ENCODE measurements around the gene RIC8A. TPM values are rescaled to one million over a fixed set of nuclear protein-coding genes. Genes with fewer than 3 reads are reported as not detected.

Gene RIC8A
- polyA plus RNA-seq, 1 donor from 2014 or later: 128 TPM

- Histone ChIP-seq H3K4me3 (ENCODE audit: low read length) (no peak overlapping the region), H3K9me3 (ENCODE audit: low read length) (no peaks in the 10 kb centered on the region), H4K20me1 (ENCODE audit: insufficient read depth) (no peaks in the 10 kb centered on the region), H3K27ac (ENCODE audit: low read length) (no peak overlapping the region), H3K27me3 (ENCODE audit: insufficient read depth, low read depth, low read length) (no peaks in the 10 kb centered on the region), H3K79me2 (replicated peaks; ENCODE audit: insufficient read depth, low read length) (no peaks in the 10 kb centered on the region), H3K36me3 (ENCODE audit: insufficient read depth, low read length) (no peaks in the 10 kb centered on the region), H3K9me2 (ENCODE audit: insufficient read depth, low read length) (no peaks in the 10 kb centered on the region), H3K4me2 (ENCODE audit: low read length) (no peak overlapping the region), H2AFZ (ENCODE audit: low read depth, low read length) (no peak overlapping the region), H3K9ac (ENCODE audit: low read length) (no peak overlapping the region), H3F3A (ENCODE audit: insufficient read depth, low read length, poor library complexity, severe bottlenecking) (no peaks in the 10 kb centered on the region)
- no peak for TF ChIP-seq SMC3 (conservative IDR thresholded peaks at IDR 0.05; ENCODE audit: poor library complexity)
Observed at GRCh38 chr11:250274-250673, 42.8 kb downstream of the RIC8A start.

GRCh38 chr11:250740-251299 is 43.3 kb downstream of the RIC8A start:
- TF ChIP-seq RAD21 (conservative IDR thresholded peaks at IDR 0.05) (peak; percentile 40), CTCF (IDR thresholded peaks at IDR 0.05; ENCODE audit: poor library complexity, severe bottlenecking) (peak; percentile 59), SMC3 (conservative IDR thresholded peaks at IDR 0.05; ENCODE audit: poor library complexity) (peak; percentile 60), EP300 (conservative IDR thresholded peaks at IDR 0.05; ENCODE audit: poor library complexity, severe bottlenecking) (no peak)
- no peak overlapping the region for H3K4me3 ChIP-seq (ENCODE audit: low read length)
- H3K9me3 ChIP-seq (ENCODE audit: low read length): no peaks in the 10 kb centered on the region
- H2AFZ ChIP-seq (ENCODE audit: low read depth, low read length): no peak overlapping the region
- H3F3A ChIP-seq (ENCODE audit: insufficient read depth, low read length, poor library complexity, severe bottlenecking): no peaks in the 10 kb centered on the region
- no peaks in the 10 kb centered on the region for H3K36me3 ChIP-seq (ENCODE audit: insufficient read depth, low read length)
- H3K4me2 ChIP-seq (ENCODE audit: low read length): no peak overlapping the region
- H3K27ac ChIP-seq (ENCODE audit: low read length): no peak overlapping the region
- H3K27me3 ChIP-seq (ENCODE audit: insufficient read depth, low read depth, low read length): no peaks in the 10 kb centered on the region
- H3K79me2 ChIP-seq (replicated peaks; ENCODE audit: insufficient read depth, low read length): no peaks in the 10 kb centered on the region
- H3K9me2 ChIP-seq (ENCODE audit: insufficient read depth, low read length): no peaks in the 10 kb centered on the region
- H3K9ac ChIP-seq (ENCODE audit: low read length): no peak overlapping the region
- no peaks in the 10 kb centered on the region for H4K20me1 ChIP-seq (ENCODE audit: insufficient read depth)

- no peak for TF ChIP-seq TAF1 (IDR thresholded peaks at IDR 0.05; ENCODE audit: low read depth)
- no peak for TF ChIP-seq MXI1 (conservative IDR thresholded peaks at IDR 0.05; ENCODE audit: poor library complexity, severe bottlenecking)
- no peak for TF ChIP-seq EP300 (conservative IDR thresholded peaks at IDR 0.05; ENCODE audit: poor library complexity, severe bottlenecking)
- no peaks in the 10 kb centered on the region for H4K20me1 ChIP-seq (ENCODE audit: insufficient read depth)
- H3K79me2 ChIP-seq (replicated peaks; ENCODE audit: insufficient read depth, low read length): no peaks in the 10 kb centered on the region
- no peak overlapping the region for H2AFZ ChIP-seq (ENCODE audit: low read depth, low read length)
- H3K4me3 ChIP-seq (ENCODE audit: low read length): no peak overlapping the region
- no peaks in the 10 kb centered on the region for H3K36me3 ChIP-seq (ENCODE audit: insufficient read depth, low read length)
- H3F3A ChIP-seq (ENCODE audit: insufficient read depth, low read length, poor library complexity, severe bottlenecking): no peaks in the 10 kb centered on the region
- H3K9ac ChIP-seq (ENCODE audit: low read length): no peak overlapping the region
- no peak overlapping the region for H3K27ac ChIP-seq (ENCODE audit: low read length)
- H3K9me3 ChIP-seq (ENCODE audit: low read length): no peaks in the 10 kb centered on the region
- no peaks in the 10 kb centered on the region for H3K27me3 ChIP-seq (ENCODE audit: insufficient read depth, low read depth, low read length)
- H3K4me2 ChIP-seq (ENCODE audit: low read length): no peak overlapping the region
- no peaks in the 10 kb centered on the region for H3K9me2 ChIP-seq (ENCODE audit: insufficient read depth, low read length)
Observed at GRCh38 chr11:251550-251949, 44.0 kb downstream of the RIC8A start.

- no peaks in the 10 kb centered on the region for H3K9me3 ChIP-seq (ENCODE audit: low read length)
- no peak overlapping the region for H3K4me3 ChIP-seq (ENCODE audit: low read length)
- no peaks in the 10 kb centered on the region for H4K20me1 ChIP-seq (ENCODE audit: insufficient read depth)
- TF ChIP-seq MXI1 (conservative IDR thresholded peaks at IDR 0.05; ENCODE audit: poor library complexity, severe bottlenecking) (no peak), EP300 (conservative IDR thresholded peaks at IDR 0.05; ENCODE audit: poor library complexity, severe bottlenecking) (no peak), TAF1 (IDR thresholded peaks at IDR 0.05; ENCODE audit: low read depth) (no peak), RAD21 (conservative IDR thresholded peaks at IDR 0.05) (no peak), SMC3 (conservative IDR thresholded peaks at IDR 0.05; ENCODE audit: poor library complexity) (no peak), EZH2 (IDR thresholded peaks at IDR 0.05; ENCODE audit: borderline replicate concordance, insufficient read depth, low read length, poor library complexity, severe bottlenecking) (no peak)
- H3K36me3 ChIP-seq (ENCODE audit: insufficient read depth, low read length): no peaks in the 10 kb centered on the region
- H2AFZ ChIP-seq (ENCODE audit: low read depth, low read length): no peak overlapping the region
- H3K27me3 ChIP-seq (ENCODE audit: insufficient read depth, low read depth, low read length): no peaks in the 10 kb centered on the region
- no peaks in the 10 kb centered on the region for H3K79me2 ChIP-seq (replicated peaks; ENCODE audit: insufficient read depth, low read length)
- H3K9me2 ChIP-seq (ENCODE audit: insufficient read depth, low read length): no peaks in the 10 kb centered on the region
- no peak overlapping the region for H3K27ac ChIP-seq (ENCODE audit: low read length)
- H3K4me2 ChIP-seq (ENCODE audit: low read length): no peak overlapping the region
- no peaks in the 10 kb centered on the region for H3F3A ChIP-seq (ENCODE audit: insufficient read depth, low read length, poor library complexity, severe bottlenecking)
- H3K9ac ChIP-seq (ENCODE audit: low read length): no peak overlapping the region
Observed at GRCh38 chr11:252666-253065, 45.2 kb downstream of the RIC8A start.
